Measurements from ENCODE around the gene ABLIM2. TPM values are rescaled to one million over a fixed set of nuclear protein-coding genes. Genes with fewer than 3 reads are reported as not detected.

ABLIM2 gene
- total and polyA plus RNA-seq, 2 of the 8 experiments (the other 6 are each of a cell fraction or from before 2014, with no cell fraction given): 2.8 to 3.0 TPM

GRCh38 chr4:7955393-7955792 lies 203.2 kb downstream of the ABLIM2 start (continued):
- TF ChIP-seq SUZ12 (IDR thresholded peaks at IDR 0.05; ENCODE audit: low read length) (no peak), RFX5 (IDR thresholded peaks at IDR 0.05; ENCODE audit: borderline replicate concordance, low read depth, low read length) (no peak), TBP (IDR thresholded peaks at IDR 0.05; ENCODE audit: low read depth, low read length) (no peak), TAF1 (IDR thresholded peaks at IDR 0.05; ENCODE audit: low read depth, low read length) (no peak), SP1 (IDR thresholded peaks at IDR 0.05; ENCODE audit: low read depth, low read length) (no peak)

All from H1 (cell line).